ENCODE results near the gene PTTG2. TPM values are rescaled to one million over a fixed set of nuclear protein-coding genes. Genes with fewer than 3 reads are reported as not detected.

Gene PTTG2
- total RNA-seq, 4 donors from 2014 or later, result 0.71 to 5.8 (median 1.5) TPM

DNA sequence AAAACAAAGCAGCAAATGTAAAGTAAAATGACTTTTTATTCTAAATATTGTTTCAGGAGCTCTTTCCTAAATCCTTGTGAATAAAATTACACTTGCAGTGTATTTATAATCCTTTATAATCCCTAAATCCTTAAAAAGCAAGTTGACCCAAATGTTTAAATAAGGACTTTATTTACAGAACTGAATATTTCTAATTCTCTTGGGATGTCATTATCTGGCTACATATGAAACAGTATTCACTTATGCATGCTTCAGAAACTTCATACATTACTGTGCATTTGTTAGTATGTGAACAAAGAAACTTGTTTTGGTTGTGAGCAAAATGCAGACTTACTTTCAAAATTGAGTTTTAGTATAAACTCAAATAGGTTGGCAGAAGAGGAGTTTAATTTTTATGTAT, 49.2 kb downstream of the PTTG2 start:
- no peaks in the 10 kb centered on the region for H3K27me3 ChIP-seq
- no peak overlapping the region for H3K4me3 ChIP-seq
- H3K27ac ChIP-seq (replicated peaks in 1 of 4), result no peak overlapping the region
- H3K9me3 ChIP-seq, result no peaks in the 10 kb centered on the region
- TF ChIP-seq, protein P1, sequence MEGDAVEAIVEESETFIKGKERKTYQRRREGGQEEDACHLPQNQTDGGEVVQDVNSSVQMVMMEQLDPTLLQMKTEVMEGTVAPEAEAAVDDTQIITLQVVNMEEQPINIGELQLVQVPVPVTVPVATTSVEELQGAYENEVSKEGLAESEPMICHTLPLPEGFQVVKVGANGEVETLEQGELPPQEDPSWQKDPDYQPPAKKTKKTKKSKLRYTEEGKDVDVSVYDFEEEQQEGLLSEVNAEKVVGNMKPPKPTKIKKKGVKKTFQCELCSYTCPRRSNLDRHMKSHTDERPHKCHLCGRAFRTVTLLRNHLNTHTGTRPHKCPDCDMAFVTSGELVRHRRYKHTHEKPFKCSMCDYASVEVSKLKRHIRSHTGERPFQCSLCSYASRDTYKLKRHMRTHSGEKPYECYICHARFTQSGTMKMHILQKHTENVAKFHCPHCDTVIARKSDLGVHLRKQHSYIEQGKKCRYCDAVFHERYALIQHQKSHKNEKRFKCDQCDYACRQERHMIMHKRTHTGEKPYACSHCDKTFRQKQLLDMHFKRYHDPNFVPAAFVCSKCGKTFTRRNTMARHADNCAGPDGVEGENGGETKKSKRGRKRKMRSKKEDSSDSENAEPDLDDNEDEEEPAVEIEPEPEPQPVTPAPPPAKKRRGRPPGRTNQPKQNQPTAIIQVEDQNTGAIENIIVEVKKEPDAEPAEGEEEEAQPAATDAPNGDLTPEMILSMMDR (IDR thresholded peaks at IDR 0.05), result no peak
- H3K4me1 ChIP-seq, result peaks cover 50 to 89% (median 86%) of the 10 kb centered on the region in 4 donors
- peaks cover 0 to 2% (median 1%) of the 10 kb centered on the region in 4 donors for H3K36me3 ChIP-seq
- intact Hi-C loops (cut with DNase I), result no loop called here
- no peak for DNase-seq (ENCODE audit: extremely low spot score)

DNA sequence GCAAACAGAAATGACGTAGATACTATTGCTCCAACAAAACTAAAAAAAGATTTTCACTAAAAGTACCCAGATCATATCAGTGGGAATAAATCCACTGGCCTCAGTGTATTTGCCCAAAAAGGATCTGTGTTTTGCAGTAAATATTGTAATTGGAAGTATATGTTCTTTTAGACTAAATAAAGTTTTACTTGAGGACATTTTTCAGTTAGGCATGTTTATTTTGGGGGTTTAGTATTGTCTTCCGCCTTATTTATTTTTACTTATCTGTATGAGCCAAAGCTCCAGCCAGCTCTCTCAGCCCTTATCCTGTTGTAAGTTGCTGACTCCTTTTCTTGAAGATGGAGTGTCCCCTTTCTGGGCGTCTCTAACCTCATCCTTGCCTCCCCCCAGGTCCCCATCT, 49.8 kb downstream of the PTTG2 start:
- intact Hi-C loops (cut with DNase I), result no loop called here
- WGBS, result 63% methylated on average over 3 of the region's 3 CpGs
- Histone ChIP-seq H3K27me3 (no peaks in the 10 kb centered on the region), H3K9me3 (no peaks in the 10 kb centered on the region), H3K4me1 (peaks cover 44 to 89% (median 86%) of the 10 kb centered on the region in 4 donors), H3K27ac (replicated peaks in 1 of 4) (peak overlapping the region in 3 of 4 donors; percentile 42 to 62 (median 47)), H3K4me3 (no peak overlapping the region), H3K36me3 (peaks cover 0 to 8% (median 6%) of the 10 kb centered on the region in 4 donors)
- no peak for TF ChIP-seq POLR2A (IDR thresholded peaks at IDR 0.05; ENCODE audit: low read depth)
- TF ChIP-seq EP300 (IDR thresholded peaks at IDR 0.05), result no peak
- TF ChIP-seq, protein P1 (IDR thresholded peaks at IDR 0.05), result no peak
- no peak for TF ChIP-seq POLR2AphosphoS5 (IDR thresholded peaks at IDR 0.05)
- no peak for DNase-seq (ENCODE audit: extremely low spot score)

Other genes starting within 250 kb of the PTTG2 start
- gene PGM2, start 133.7 kb upstream of the PTTG2 start, total RNA-seq, result 10 to 100 TPM; 17.4 to 19.2 (median 18.8) TPM
- gene TBC1D1, start 69.3 kb upstream of the PTTG2 start, total RNA-seq, result 100 to 1,000 TPM; 206 to 258 (median 221) TPM